Hepatocyte (in vitro differentiated cells): ENCODE measurements around the gene DHCR24.

Experiments used
- EZH2 ChIP-seq: fragments of 200-600 bp; sonication (generic); IDR thresholded peaks from 2 replicates; pipeline ENCODE4 v1.6.1; 2016; ENCODE audit warnings: antibody characterized with exemption, mild to moderate bottlenecking, borderline replicate concordance
- EZH2phosphoT487 ChIP-seq: fragments of 200-600 bp; sonication (generic); IDR thresholded peaks from one replicate; pipeline ENCODE4 v1.6.1; 2018; ENCODE audit warnings: antibody characterized with exemption, mild to moderate bottlenecking, low read depth, moderate library complexity; ENCODE audit not compliant: unreplicated experiment, severe bottlenecking
- TF ChIP-seq, protein P1 (sequence below): fragments of 200-600 bp; sonication (generic); IDR thresholded peaks from 2 replicates; pipeline ENCODE4 v1.5.1; 2016; ENCODE audit warnings: antibody characterized with exemption, mild to moderate bottlenecking; ENCODE audit not compliant: poor library complexity

DNA sequence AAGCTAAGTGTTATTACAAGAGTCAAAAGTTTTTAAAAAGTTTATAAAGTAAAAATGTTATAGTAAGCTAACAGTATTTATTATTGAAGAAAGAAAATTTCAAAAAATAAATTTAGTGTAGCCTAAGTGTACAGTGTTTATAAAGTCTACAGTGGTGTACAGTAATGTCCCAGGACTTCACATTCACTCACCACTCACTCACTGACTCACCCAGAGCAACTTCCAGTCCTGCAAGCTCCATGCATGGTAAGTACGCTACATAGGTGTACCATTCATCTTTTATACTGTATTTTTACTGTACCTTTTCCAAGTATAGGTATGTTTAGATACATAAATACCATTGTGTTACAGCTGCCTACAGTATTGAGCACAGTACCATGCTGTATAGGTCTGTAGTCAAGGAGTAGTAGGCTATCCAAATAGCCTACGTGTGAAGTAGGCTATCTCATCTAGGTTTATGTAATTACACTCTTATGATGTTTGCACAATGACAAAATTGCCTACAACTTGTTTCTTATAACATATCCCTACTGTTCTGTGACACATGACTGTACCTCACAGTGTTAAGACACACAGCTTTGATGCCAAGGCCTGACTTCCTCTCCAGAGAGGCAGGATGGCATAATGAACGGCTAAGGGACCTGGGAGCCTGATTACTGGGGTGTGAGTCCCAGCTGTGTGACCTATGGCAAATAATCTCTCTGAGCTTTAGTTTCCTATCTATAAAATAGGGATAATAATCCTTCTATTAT, 12.7 kb downstream of the DHCR24 start:
- TF ChIP-seq, protein P1, sequence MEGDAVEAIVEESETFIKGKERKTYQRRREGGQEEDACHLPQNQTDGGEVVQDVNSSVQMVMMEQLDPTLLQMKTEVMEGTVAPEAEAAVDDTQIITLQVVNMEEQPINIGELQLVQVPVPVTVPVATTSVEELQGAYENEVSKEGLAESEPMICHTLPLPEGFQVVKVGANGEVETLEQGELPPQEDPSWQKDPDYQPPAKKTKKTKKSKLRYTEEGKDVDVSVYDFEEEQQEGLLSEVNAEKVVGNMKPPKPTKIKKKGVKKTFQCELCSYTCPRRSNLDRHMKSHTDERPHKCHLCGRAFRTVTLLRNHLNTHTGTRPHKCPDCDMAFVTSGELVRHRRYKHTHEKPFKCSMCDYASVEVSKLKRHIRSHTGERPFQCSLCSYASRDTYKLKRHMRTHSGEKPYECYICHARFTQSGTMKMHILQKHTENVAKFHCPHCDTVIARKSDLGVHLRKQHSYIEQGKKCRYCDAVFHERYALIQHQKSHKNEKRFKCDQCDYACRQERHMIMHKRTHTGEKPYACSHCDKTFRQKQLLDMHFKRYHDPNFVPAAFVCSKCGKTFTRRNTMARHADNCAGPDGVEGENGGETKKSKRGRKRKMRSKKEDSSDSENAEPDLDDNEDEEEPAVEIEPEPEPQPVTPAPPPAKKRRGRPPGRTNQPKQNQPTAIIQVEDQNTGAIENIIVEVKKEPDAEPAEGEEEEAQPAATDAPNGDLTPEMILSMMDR: no peak
- TF ChIP-seq EZH2 (no peak), EZH2phosphoT487 (no peak)
